HEK293T (cell line): Measurements from ENCODE around the gene MCM9.

Source experiments
- ARNT ChIP-seq: fragments of 450-650 bp; IDR thresholded peaks from 2 replicates; pipeline ENCODE4 v1.6.1; 2017; ENCODE audit warnings: mild to moderate bottlenecking
- BHLHE40 ChIP-seq: fragments of 450-650 bp; IDR thresholded peaks from 2 replicates; pipeline ENCODE4 v1.6.1; 2016; ENCODE audit warnings: mild to moderate bottlenecking, moderate library complexity, borderline replicate concordance
- CTBP1 ChIP-seq: fragments of 450-650 bp; IDR thresholded peaks from 2 replicates; pipeline ENCODE4 v1.6.1; 2016; ENCODE audit warnings: borderline replicate concordance
- FOXA1 ChIP-seq: fragments of 450-650 bp; IDR thresholded peaks from 2 replicates; pipeline ENCODE4 v1.6.1; 2016; ENCODE audit warnings: mild to moderate bottlenecking
- LEF1 ChIP-seq: fragments of 450-650 bp; IDR thresholded peaks from 2 replicates; pipeline ENCODE4 v1.6.1; 2017; ENCODE audit warnings: mild to moderate bottlenecking, borderline replicate concordance
- NFRKB ChIP-seq: fragments of 450-650 bp; IDR thresholded peaks from 2 replicates; pipeline ENCODE4 v1.6.1; 2016; ENCODE audit warnings: mild to moderate bottlenecking, moderate library complexity
- SP1 ChIP-seq: fragments of 450-650 bp; IDR thresholded peaks from 2 replicates; pipeline ENCODE4 v1.6.1; 2017
- SUZ12 ChIP-seq: fragments of 450-650 bp; IDR thresholded peaks from 2 replicates; pipeline ENCODE4 v1.6.1; 2016; ENCODE audit warnings: mild to moderate bottlenecking
- ZNF384 ChIP-seq: fragments of 450-650 bp; IDR thresholded peaks from 2 replicates; pipeline ENCODE4 v1.6.1; 2016

DNA sequence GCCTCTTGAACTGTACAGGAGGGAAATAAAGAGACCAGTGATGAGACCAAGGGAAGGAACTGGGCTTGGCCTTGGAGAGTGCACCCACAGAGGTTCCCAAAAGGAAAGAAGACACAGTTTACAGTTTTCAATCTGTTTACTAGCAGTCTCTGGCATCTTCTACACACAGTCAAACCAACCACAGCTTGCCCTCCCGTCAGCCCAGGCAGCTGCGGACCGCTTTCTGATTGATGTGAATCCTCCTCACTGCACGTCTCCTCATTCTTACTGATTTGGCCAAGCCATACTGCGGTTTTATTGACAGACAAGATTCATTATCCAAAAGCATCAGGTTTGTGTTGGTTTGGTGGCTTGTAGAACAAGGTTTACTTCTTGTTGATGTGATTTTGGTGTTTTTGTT, 145.5 kb downstream of the MCM9 start:
- TF ChIP-seq SP1 (no peak), NFRKB (no peak), FOXA1 (no peak), LEF1 (no peak), ARNT (no peak), BHLHE40 (no peak), CTBP1 (no peak), SUZ12 (no peak), ZNF384 (no peak)
